Muscle layer of duodenum (tissue), 2 donors: ENCODE measurements around the gene SMAD9.

ENCODE experiments used
- H3K27ac ChIP-seq: one replicate; pipeline ENCODE4 v1.7.0; 2013; ENCODE audit warnings: mild to moderate bottlenecking, low read length
- H3K27me3 ChIP-seq: one replicate; pipeline ENCODE4 v1.7.0; 2013; ENCODE audit warnings: low read depth, mild to moderate bottlenecking, control low read depth, low read length
- H3K36me3 ChIP-seq, 2 donors: one replicate each; pipeline ENCODE4 v1.7.0; 2013; ENCODE audit warnings: low read length in 2 of 2, control low read depth in 1 of 2, mild to moderate bottlenecking in 1 of 2; ENCODE audit not compliant: insufficient read depth in 2 of 2, control insufficient read depth in 1 of 2
- H3K4me1 ChIP-seq, 2 donors: one replicate each; pipeline ENCODE4 v1.7.0; 2013; ENCODE audit warnings: low read length in 2 of 2, mild to moderate bottlenecking in 2 of 2, control low read depth in 1 of 2, moderate library complexity in 1 of 2; ENCODE audit not compliant: insufficient read depth in 2 of 2, control insufficient read depth in 1 of 2
- H3K4me3 ChIP-seq, 2 donors: one replicate each; pipeline ENCODE4 v1.7.0; 2013; ENCODE audit warnings: low read length in 2 of 2, low read depth in 1 of 2, mild to moderate bottlenecking in 1 of 2
- H3K9me3 ChIP-seq, 2 donors: one replicate each; pipeline ENCODE4 v1.7.0; 2013; ENCODE audit warnings: low read length in 2 of 2, control low read depth in 1 of 2, mild to moderate bottlenecking in 1 of 2; ENCODE audit not compliant: control insufficient read depth in 1 of 2
- donor health status: healthy.

Gene SMAD9

GRCh38 chr13:36813225-36813624 is 106.8 kb downstream of the SMAD9 start:
- Histone ChIP-seq H3K4me3 (no peak overlapping the region), H3K9me3 (no peaks in the 10 kb centered on the region), H3K4me1 (peaks cover 0 to 2% of the 10 kb centered on the region in 2 donors), H3K36me3 (no peaks in the 10 kb centered on the region), H3K27me3 (no peaks in the 10 kb centered on the region), H3K27ac (no peak overlapping the region)

- Histone ChIP-seq H3K9me3 (no peaks in the 10 kb centered on the region), H3K36me3 (no peaks in the 10 kb centered on the region), H3K4me3 (no peak overlapping the region), H3K27me3 (no peaks in the 10 kb centered on the region), H3K4me1 (no peaks in the 10 kb centered on the region), H3K27ac (no peak overlapping the region)
Observed at GRCh38 chr13:36807616-36808015, 112.4 kb downstream of the SMAD9 start.

GRCh38 chr13:36806102-36806501 is 113.9 kb downstream of the SMAD9 start:
- Histone ChIP-seq H3K27ac (no peak overlapping the region), H3K27me3 (no peaks in the 10 kb centered on the region), H3K4me1 (no peaks in the 10 kb centered on the region), H3K36me3 (no peaks in the 10 kb centered on the region), H3K9me3 (no peaks in the 10 kb centered on the region), H3K4me3 (no peak overlapping the region)

GRCh38 chr13:36804588-36804987 is 115.5 kb downstream of the SMAD9 start:
- Histone ChIP-seq H3K4me1 (no peaks in the 10 kb centered on the region), H3K27me3 (no peaks in the 10 kb centered on the region), H3K9me3 (no peaks in the 10 kb centered on the region), H3K4me3 (no peak overlapping the region), H3K27ac (no peak overlapping the region), H3K36me3 (no peaks in the 10 kb centered on the region)

GRCh38 chr13:36801035-36801434 is 119.0 kb downstream of the SMAD9 start:
- no peaks in the 10 kb centered on the region for H3K27me3 ChIP-seq
- no peak overlapping the region for H3K4me3 ChIP-seq
- no peak overlapping the region for H3K27ac ChIP-seq
- no peaks in the 10 kb centered on the region for H3K4me1 ChIP-seq
- H3K36me3 ChIP-seq: no peaks in the 10 kb centered on the region
- H3K9me3 ChIP-seq: no peaks in the 10 kb centered on the region

- Histone ChIP-seq H3K27ac (no peak overlapping the region), H3K4me1 (no peaks in the 10 kb centered on the region), H3K4me3 (no peak overlapping the region), H3K36me3 (no peaks in the 10 kb centered on the region), H3K9me3 (no peaks in the 10 kb centered on the region), H3K27me3 (no peaks in the 10 kb centered on the region)
Observed at GRCh38 chr13:36796052-36796451, 124.0 kb downstream of the SMAD9 start.

- Histone ChIP-seq H3K4me1 (no peaks in the 10 kb centered on the region), H3K27ac (no peak overlapping the region), H3K27me3 (no peaks in the 10 kb centered on the region), H3K9me3 (no peaks in the 10 kb centered on the region), H3K36me3 (no peaks in the 10 kb centered on the region), H3K4me3 (no peak overlapping the region)
Observed at GRCh38 chr13:36795463-36795862, 124.6 kb downstream of the SMAD9 start.
